HEK293T (cell line): ENCODE measurements around the gene TSPAN33.

Experiments used
- CTCF ChIA-PET: fragments of 350-600 bp; formaldehyde crosslinking; extraction: SDS; loops from one replicate; lab custom pipeline; 2021; ENCODE audit warnings: antibody characterized with exemption, inconsistent platforms; lab: Yijun Ruan, JAX
- POLR2A ChIA-PET: fragments of 350-600 bp; formaldehyde crosslinking; extraction: SDS; loops from one replicate; lab custom pipeline; 2020; ENCODE audit warnings: antibody characterized with exemption, inconsistent platforms; lab: Yijun Ruan, JAX
- DNase-seq: peaks from one replicate; pipeline ENCODE4 v3.0.0; 2012; ENCODE audit warnings: mixed read lengths; ENCODE audit errors: extremely low spot score
- ARNT ChIP-seq: fragments of 450-650 bp; IDR thresholded peaks from 2 replicates; pipeline ENCODE4 v1.6.1; 2017; ENCODE audit warnings: mild to moderate bottlenecking
- BHLHE40 ChIP-seq: fragments of 450-650 bp; IDR thresholded peaks from 2 replicates; pipeline ENCODE4 v1.6.1; 2016; ENCODE audit warnings: mild to moderate bottlenecking, moderate library complexity, borderline replicate concordance
- CTBP1 ChIP-seq: fragments of 450-650 bp; IDR thresholded peaks from 2 replicates; pipeline ENCODE4 v1.6.1; 2016; ENCODE audit warnings: borderline replicate concordance
- ELF4 ChIP-seq: fragments of 450-650 bp; IDR thresholded peaks from 2 replicates; pipeline ENCODE4 v1.6.1; 2017; ENCODE audit warnings: antibody characterized with exemption
- FOXA1 ChIP-seq: fragments of 450-650 bp; IDR thresholded peaks from 2 replicates; pipeline ENCODE4 v1.6.1; 2016; ENCODE audit warnings: mild to moderate bottlenecking
- FOXK2 ChIP-seq: fragments of 450-650 bp; IDR thresholded peaks from 2 replicates; pipeline ENCODE4 v1.6.1; 2016; ENCODE audit warnings: mild to moderate bottlenecking
- FOXM1 ChIP-seq: fragments of 450-650 bp; IDR thresholded peaks from 2 replicates; pipeline ENCODE4 v1.6.1; 2017; ENCODE audit warnings: mild to moderate bottlenecking, borderline replicate concordance
- HDGF ChIP-seq: fragments of 450-650 bp; IDR thresholded peaks from 2 replicates; pipeline ENCODE4 v1.6.1; 2017; ENCODE audit warnings: antibody characterized with exemption, borderline replicate concordance
- L3MBTL2 ChIP-seq: fragments of 450-650 bp; conservative IDR thresholded peaks from 2 replicates; pipeline ENCODE4 v1.6.1; 2016; ENCODE audit warnings: mild to moderate bottlenecking
- LEF1 ChIP-seq: fragments of 450-650 bp; IDR thresholded peaks from 2 replicates; pipeline ENCODE4 v1.6.1; 2017; ENCODE audit warnings: mild to moderate bottlenecking, borderline replicate concordance
- NFRKB ChIP-seq: fragments of 450-650 bp; IDR thresholded peaks from 2 replicates; pipeline ENCODE4 v1.6.1; 2016; ENCODE audit warnings: mild to moderate bottlenecking, moderate library complexity
- PKNOX1 ChIP-seq: fragments of 450-650 bp; IDR thresholded peaks from 2 replicates; pipeline ENCODE4 v1.6.1; 2016
- SP1 ChIP-seq: fragments of 450-650 bp; IDR thresholded peaks from 2 replicates; pipeline ENCODE4 v1.6.1; 2017
- SUZ12 ChIP-seq: fragments of 450-650 bp; IDR thresholded peaks from 2 replicates; pipeline ENCODE4 v1.6.1; 2016; ENCODE audit warnings: mild to moderate bottlenecking
- TARDBP ChIP-seq: fragments of 450-650 bp; IDR thresholded peaks from 2 replicates; pipeline ENCODE4 v1.6.1; 2016
- ZNF384 ChIP-seq: fragments of 450-650 bp; IDR thresholded peaks from 2 replicates; pipeline ENCODE4 v1.6.1; 2016

Gene TSPAN33

GRCh38 chr7:129162732-129163131, 18.2 kb downstream of the TSPAN33 start:
- ChIA-PET POLR2A (no interaction called here), CTCF (interaction anchor here (0.7 to 1.8 kb wide), 3 partner anchors 10 to 56 kb away, joined by 3 to 11 read pairs (median 7); no protein-coding TSS in a partner anchor)
- TF ChIP-seq FOXM1: no peak
- no peak for TF ChIP-seq TARDBP
- no peak for TF ChIP-seq LEF1
- no peak for TF ChIP-seq BHLHE40
- TF ChIP-seq PKNOX1: no peak
- TF ChIP-seq ZNF384: no peak
- no peak for TF ChIP-seq L3MBTL2
- no peak for TF ChIP-seq ARNT
- TF ChIP-seq FOXA1: no peak
- no peak for TF ChIP-seq NFRKB
- no peak for TF ChIP-seq FOXK2
- TF ChIP-seq SP1: no peak
- TF ChIP-seq HDGF: no peak
- no peak for TF ChIP-seq CTBP1
- TF ChIP-seq ELF4: no peak
- TF ChIP-seq SUZ12: no peak
- no peak for DNase-seq

- DNase-seq: peak; percentile 47
- TF ChIP-seq ELF4: no peak
- TF ChIP-seq ARNT: no peak
- no peak for TF ChIP-seq HDGF
- TF ChIP-seq FOXK2: no peak
- TF ChIP-seq FOXM1: no peak
- TF ChIP-seq ZNF384: no peak
- TF ChIP-seq L3MBTL2: no peak
- no peak for TF ChIP-seq PKNOX1
- TF ChIP-seq LEF1: no peak
- no peak for TF ChIP-seq TARDBP
- no peak for TF ChIP-seq SUZ12
- TF ChIP-seq BHLHE40: no peak
- no peak for TF ChIP-seq SP1
- TF ChIP-seq NFRKB: no peak
- TF ChIP-seq FOXA1: no peak
- TF ChIP-seq CTBP1: no peak
These were observed 19.5 kb downstream of the TSPAN33 start for GRCh38 chr7:129163875-129164544.

GRCh38 chr7:129166745-129167144, 22.2 kb downstream of the TSPAN33 start:
- no peak for TF ChIP-seq L3MBTL2
- no peak for TF ChIP-seq ELF4
- no peak for TF ChIP-seq FOXM1
- TF ChIP-seq SP1: no peak
- TF ChIP-seq PKNOX1: no peak
- no peak for TF ChIP-seq CTBP1
- TF ChIP-seq NFRKB: no peak
- no peak for TF ChIP-seq HDGF
- TF ChIP-seq FOXA1: no peak
- TF ChIP-seq SUZ12: no peak
- no peak for TF ChIP-seq ARNT
- no peak for TF ChIP-seq TARDBP
- no peak for TF ChIP-seq ZNF384
- TF ChIP-seq BHLHE40: no peak
- TF ChIP-seq FOXK2: no peak
- DNase-seq: no peak
- ChIA-PET POLR2A (no interaction called here), CTCF (no interaction called here)

More at GRCh38 chr7:129163875-129164544, 19.5 kb downstream of the TSPAN33 start:
- CTCF ChIA-PET: interaction anchor here (0.5 to 1.8 kb wide), 29 partner anchors 8 to 752 kb away, joined by 3 to 34 read pairs (median 3); partner anchors contain the start of gene AHCYL2
- POLR2A ChIA-PET: interaction anchor here (0.8 kb wide), 1 partner anchor 20 kb away, joined by 3 read pairs; the partner anchor contains the start of gene TSPAN33

- CTCF ChIA-PET: interaction anchor here (1.1 kb wide), 1 partner anchor 43 kb away, joined by 4 read pairs; no protein-coding TSS in a partner anchor
- no peak for TF ChIP-seq HDGF
- TF ChIP-seq FOXK2: no peak
- no peak for TF ChIP-seq NFRKB
- TF ChIP-seq CTBP1: no peak
- no peak for DNase-seq
- POLR2A ChIA-PET: no interaction called here
These were observed 23.3 kb downstream of the TSPAN33 start for GRCh38 chr7:129167817-129168216.

- POLR2A ChIA-PET: no interaction called here
- TF ChIP-seq NFRKB: no peak
- TF ChIP-seq CTBP1: no peak
- no peak for TF ChIP-seq ELF4
- no peak for TF ChIP-seq L3MBTL2
- TF ChIP-seq TARDBP: no peak
- TF ChIP-seq SP1: no peak
- no peak for TF ChIP-seq SUZ12
- no peak for TF ChIP-seq BHLHE40
- DNase-seq: no peak
- CTCF ChIA-PET: interaction anchor here (1.1 kb wide), 1 partner anchor 42 kb away, joined by 4 read pairs; no protein-coding TSS in a partner anchor
These were observed 23.9 kb downstream of the TSPAN33 start for GRCh38 chr7:129168231-129169021.

GRCh38 chr7:129169171-129169671, 24.7 kb downstream of the TSPAN33 start:
- ChIA-PET POLR2A (no interaction called here), CTCF (no interaction called here)
- no peak for TF ChIP-seq CTBP1
- no peak for TF ChIP-seq FOXK2
- TF ChIP-seq TARDBP: no peak
- TF ChIP-seq LEF1: no peak
- no peak for TF ChIP-seq FOXM1
- no peak for TF ChIP-seq PKNOX1
- no peak for TF ChIP-seq ZNF384
- no peak for TF ChIP-seq BHLHE40
- no peak for TF ChIP-seq ELF4
- TF ChIP-seq ARNT: no peak
- TF ChIP-seq L3MBTL2: no peak
- TF ChIP-seq NFRKB: no peak
- TF ChIP-seq SUZ12: no peak
- DNase-seq: no peak
